Measurements from ENCODE around the gene SLC15A5. TPM values are rescaled to one million over a fixed set of nuclear protein-coding genes. Genes with fewer than 3 reads are reported as not detected.

SLC15A5 gene
- total RNA-seq, 1 donor from 2014 or later, result not detected

- H3K4me3 Mint-ChIP-seq (ENCODE audit: unreplicated experiment), result no peak overlapping the region
- H3K27me3 Mint-ChIP-seq (ENCODE audit: unreplicated experiment), result no peaks in the 10 kb centered on the region
- H3K27ac Mint-ChIP-seq (ENCODE audit: unreplicated experiment), result no peak overlapping the region
- H3K4me1 Mint-ChIP-seq (ENCODE audit: unreplicated experiment), result no peaks in the 10 kb centered on the region
- H3K9me3 Mint-ChIP-seq (ENCODE audit: unreplicated experiment), result no peaks in the 10 kb centered on the region
- TF ChIP-seq CTCF (IDR thresholded peaks at IDR 0.05), result no peak
- no peaks in the 10 kb centered on the region for H3K36me3 Mint-ChIP-seq (ENCODE audit: unreplicated experiment)
- DNase-seq (ENCODE audit: extremely low spot score, unreplicated experiment), result no peak
These were observed 55.7 kb downstream of the SLC15A5 start for GRCh38 chr12:16221776-16222175.

GRCh38 chr12:16220120-16220519 is 57.4 kb downstream of the SLC15A5 start:
- H3K4me3 Mint-ChIP-seq (ENCODE audit: unreplicated experiment), result no peak overlapping the region
- no peaks in the 10 kb centered on the region for H3K9me3 Mint-ChIP-seq (ENCODE audit: unreplicated experiment)
- H3K27me3 Mint-ChIP-seq (ENCODE audit: unreplicated experiment), result no peaks in the 10 kb centered on the region
- no peaks in the 10 kb centered on the region for H3K36me3 Mint-ChIP-seq (ENCODE audit: unreplicated experiment)
- no peak for DNase-seq (ENCODE audit: extremely low spot score, unreplicated experiment)
- H3K4me1 Mint-ChIP-seq (ENCODE audit: unreplicated experiment), result no peaks in the 10 kb centered on the region
- no peak for TF ChIP-seq CTCF (IDR thresholded peaks at IDR 0.05)
- H3K27ac Mint-ChIP-seq (ENCODE audit: unreplicated experiment), result no peak overlapping the region

- no peak for DNase-seq (ENCODE audit: extremely low spot score, unreplicated experiment)
- no peaks in the 10 kb centered on the region for H3K4me1 Mint-ChIP-seq (ENCODE audit: unreplicated experiment)
- TF ChIP-seq CTCF (IDR thresholded peaks at IDR 0.05), result no peak
- no peak overlapping the region for H3K4me3 Mint-ChIP-seq (ENCODE audit: unreplicated experiment)
- no peaks in the 10 kb centered on the region for H3K9me3 Mint-ChIP-seq (ENCODE audit: unreplicated experiment)
- no peaks in the 10 kb centered on the region for H3K36me3 Mint-ChIP-seq (ENCODE audit: unreplicated experiment)
- no peaks in the 10 kb centered on the region for H3K27me3 Mint-ChIP-seq (ENCODE audit: unreplicated experiment)
- no peak overlapping the region for H3K27ac Mint-ChIP-seq (ENCODE audit: unreplicated experiment)
These were observed 58.3 kb downstream of the SLC15A5 start for GRCh38 chr12:16218934-16219751.

GRCh38 chr12:16218234-16218633 is 59.3 kb downstream of the SLC15A5 start:
- no peak overlapping the region for H3K4me3 Mint-ChIP-seq (ENCODE audit: unreplicated experiment)
- no peaks in the 10 kb centered on the region for H3K9me3 Mint-ChIP-seq (ENCODE audit: unreplicated experiment)
- TF ChIP-seq CTCF (IDR thresholded peaks at IDR 0.05), result no peak
- no peak overlapping the region for H3K27ac Mint-ChIP-seq (ENCODE audit: unreplicated experiment)
- DNase-seq (ENCODE audit: extremely low spot score, unreplicated experiment), result no peak
- H3K27me3 Mint-ChIP-seq (ENCODE audit: unreplicated experiment), result no peaks in the 10 kb centered on the region
- no peaks in the 10 kb centered on the region for H3K4me1 Mint-ChIP-seq (ENCODE audit: unreplicated experiment)
- no peaks in the 10 kb centered on the region for H3K36me3 Mint-ChIP-seq (ENCODE audit: unreplicated experiment)

GRCh38 chr12:16211731-16212130 is 65.8 kb downstream of the SLC15A5 start:
- Mint-ChIP-seq H3K4me1 (ENCODE audit: unreplicated experiment) (no peaks in the 10 kb centered on the region), H3K4me3 (ENCODE audit: unreplicated experiment) (no peak overlapping the region), H3K27ac (ENCODE audit: unreplicated experiment) (no peak overlapping the region), H3K27me3 (ENCODE audit: unreplicated experiment) (peaks cover 6% of the 10 kb centered on the region), H3K36me3 (ENCODE audit: unreplicated experiment) (no peaks in the 10 kb centered on the region), H3K9me3 (ENCODE audit: unreplicated experiment) (no peaks in the 10 kb centered on the region)
- TF ChIP-seq CTCF (IDR thresholded peaks at IDR 0.05), result no peak
- no peak for DNase-seq (ENCODE audit: extremely low spot score, unreplicated experiment)

All from osteocyte (in vitro differentiated cells).